ENCODE results near the gene TBK1. TPM values are rescaled to one million over a fixed set of nuclear protein-coding genes. Genes with fewer than 3 reads are reported as not detected.

TBK1 gene
- total and polyA plus RNA-seq, 10 of the 15 experiments (the other 5 are each of a cell fraction or from before 2014, with no cell fraction given), result 13.4 to 49.3 (median 37.7) TPM

- ChIA-PET SMC1A (ENCODE audit: uncharacterized antibody, unreplicated experiment) (interaction anchor here (0.7 kb wide), 1 partner anchor 47 kb away, joined by 3 read pairs; no protein-coding TSS in a partner anchor), POLR2A (no interaction called here), RAD21 (ENCODE audit: unreplicated experiment) (no interaction called here), CTCF (no interaction called here)
- DNase-seq (ENCODE audit: low read depth, low spot score) (no peak), ATAC-seq (no peak), FAIRE-seq (no peak)
- H3K36me3 ChIP-seq (ENCODE audit: control insufficient read depth in 2 of 2, insufficient read depth in 2 of 2, low read length in 1 of 2), result no peaks in the 10 kb centered on the region
- intact Hi-C loops (cut with micrococcal nuclease; ENCODE audit: unreplicated experiment) (no loop called here), in situ Hi-C loops (cut with MboI) (no loop called here)
- TF ChIP-seq PAX5 (IDR thresholded peaks at IDR 0.05; ENCODE audit: borderline replicate concordance, low read depth, low read length), result no peak
- TF ChIP-seq BMI1 (IDR thresholded peaks at IDR 0.05; ENCODE audit: borderline replicate concordance), result no peak
- TF ChIP-seq ZNF274 (IDR thresholded peaks at IDR 0.05; ENCODE audit: insufficient read depth, insufficient read length), result no peak
- no peak for TF ChIP-seq PKNOX1 (IDR thresholded peaks at IDR 0.05)
- TF ChIP-seq ZBTB4 (CRISPR knock-in tag; IDR thresholded peaks at IDR 0.05), result no peak
- no peak for TF ChIP-seq RB1 (IDR thresholded peaks at IDR 0.05; ENCODE audit: borderline replicate concordance)
- TF ChIP-seq MTA2 (IDR thresholded peaks at IDR 0.05; ENCODE audit: low read depth), result no peak
- no peak for TF ChIP-seq REST (IDR thresholded peaks at IDR 0.05; ENCODE audit: low read depth, low read length)
- no peaks in the 10 kb centered on the region for H3K79me2 ChIP-seq (ENCODE audit: control insufficient read depth, insufficient read depth, low read length)
- no peaks in the 10 kb centered on the region for H4K20me1 ChIP-seq (ENCODE audit: control insufficient read depth, insufficient read depth)
- H3K9me3 ChIP-seq (replicated peaks; ENCODE audit: control insufficient read depth, insufficient read depth, low read length), result no peaks in the 10 kb centered on the region; the same call in 2 of the 3 replicates
- WGBS (ENCODE audit: insufficient coverage, insufficient replicate concordance, low lambda C conversion rate, missing lambda C conversion rate), result 54% methylated on average over 11 of the region's 11 CpGs
- H3K4me2 ChIP-seq (ENCODE audit: control insufficient read depth, insufficient read depth), result no peak overlapping the region
- no peak overlapping the region for H2AFZ ChIP-seq (ENCODE audit: control insufficient read depth, low read depth, low read length)
- H3K27me3 ChIP-seq (replicated peaks in 1 of 2; ENCODE audit: control insufficient read depth in 2 of 2, insufficient read depth in 2 of 2, low read length in 1 of 2), result peaks cover 0 to 2% of the 10 kb centered on the region in 2 experiments; a peak in 1 of 4 replicates
- H3K4me1 ChIP-seq (ENCODE audit: control insufficient read depth, insufficient read depth, low read length), result no peaks in the 10 kb centered on the region; the same call in 1 of the 2 replicates
- no peak overlapping the region for H3K4me3 ChIP-seq
- H3K9ac ChIP-seq (ENCODE audit: control insufficient read depth, insufficient read depth, low read length), result no peak overlapping the region
- H3K27ac ChIP-seq (ENCODE audit: control insufficient read depth, insufficient read depth), result no peak overlapping the region
- no TSS peak for BruUV-seq (replicated peaks)
These were observed 73.7 kb downstream of the TBK1 start for GRCh38 chr12:64525461-64526160.

Data from GM12878 (cell line).